Measurements from ENCODE around the gene MAGI3. TPM values are rescaled to one million over a fixed set of nuclear protein-coding genes. Genes with fewer than 3 reads are reported as not detected.
"Not testable (repeated sequence)": the region's sequence is repeated elsewhere in the genome, so short reads cannot be mapped to it uniquely, and the experiment has no call there.

MAGI3 gene
- total RNA-seq, 1 donor from 2014 or later = 17.6 TPM

DNA sequence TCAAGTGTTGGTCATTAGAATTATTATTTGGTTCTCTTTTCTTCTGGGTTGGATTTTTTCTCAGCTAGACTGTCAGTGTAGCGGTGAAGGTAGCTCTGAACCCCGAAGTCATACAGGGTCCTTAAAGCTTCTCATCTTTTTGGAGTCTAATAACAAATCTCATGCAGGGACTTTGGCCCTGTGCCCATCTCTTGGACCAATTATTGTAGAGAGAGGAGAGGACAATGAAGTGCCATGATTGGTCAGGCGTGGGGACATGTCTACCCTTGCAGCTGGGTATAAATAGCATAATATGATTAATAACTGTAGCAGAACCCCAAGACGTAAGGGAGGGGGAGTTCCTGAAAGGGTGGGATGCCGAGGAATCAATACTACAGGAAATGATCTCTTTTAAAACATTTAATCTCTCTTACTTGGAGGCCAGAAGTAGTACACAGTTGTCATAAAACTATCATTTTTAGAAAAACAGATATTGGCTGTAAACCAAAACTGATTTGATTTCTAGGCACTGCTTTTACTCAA lies 8.8 kb downstream of the MAGI3 start:
- no peaks in the 10 kb centered on the region for H3K36me3 Mint-ChIP-seq (ENCODE audit: low read depth)
- no peaks in the 10 kb centered on the region for H3K27me3 Mint-ChIP-seq (ENCODE audit: low read depth)
- TF ChIP-seq, protein P1, sequence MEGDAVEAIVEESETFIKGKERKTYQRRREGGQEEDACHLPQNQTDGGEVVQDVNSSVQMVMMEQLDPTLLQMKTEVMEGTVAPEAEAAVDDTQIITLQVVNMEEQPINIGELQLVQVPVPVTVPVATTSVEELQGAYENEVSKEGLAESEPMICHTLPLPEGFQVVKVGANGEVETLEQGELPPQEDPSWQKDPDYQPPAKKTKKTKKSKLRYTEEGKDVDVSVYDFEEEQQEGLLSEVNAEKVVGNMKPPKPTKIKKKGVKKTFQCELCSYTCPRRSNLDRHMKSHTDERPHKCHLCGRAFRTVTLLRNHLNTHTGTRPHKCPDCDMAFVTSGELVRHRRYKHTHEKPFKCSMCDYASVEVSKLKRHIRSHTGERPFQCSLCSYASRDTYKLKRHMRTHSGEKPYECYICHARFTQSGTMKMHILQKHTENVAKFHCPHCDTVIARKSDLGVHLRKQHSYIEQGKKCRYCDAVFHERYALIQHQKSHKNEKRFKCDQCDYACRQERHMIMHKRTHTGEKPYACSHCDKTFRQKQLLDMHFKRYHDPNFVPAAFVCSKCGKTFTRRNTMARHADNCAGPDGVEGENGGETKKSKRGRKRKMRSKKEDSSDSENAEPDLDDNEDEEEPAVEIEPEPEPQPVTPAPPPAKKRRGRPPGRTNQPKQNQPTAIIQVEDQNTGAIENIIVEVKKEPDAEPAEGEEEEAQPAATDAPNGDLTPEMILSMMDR (conservative IDR thresholded peaks at IDR 0.05) = no peak
- no peak for DNase-seq (ENCODE audit: low read depth, low spot score)
- no peaks in the 10 kb centered on the region for H3K9me3 Mint-ChIP-seq
- no peak overlapping the region for H3K4me3 Mint-ChIP-seq
- H3K4me1 Mint-ChIP-seq = peaks cover 3% of the 10 kb centered on the region
- no peak overlapping the region for H3K27ac Mint-ChIP-seq (ENCODE audit: unreplicated experiment)

DNA sequence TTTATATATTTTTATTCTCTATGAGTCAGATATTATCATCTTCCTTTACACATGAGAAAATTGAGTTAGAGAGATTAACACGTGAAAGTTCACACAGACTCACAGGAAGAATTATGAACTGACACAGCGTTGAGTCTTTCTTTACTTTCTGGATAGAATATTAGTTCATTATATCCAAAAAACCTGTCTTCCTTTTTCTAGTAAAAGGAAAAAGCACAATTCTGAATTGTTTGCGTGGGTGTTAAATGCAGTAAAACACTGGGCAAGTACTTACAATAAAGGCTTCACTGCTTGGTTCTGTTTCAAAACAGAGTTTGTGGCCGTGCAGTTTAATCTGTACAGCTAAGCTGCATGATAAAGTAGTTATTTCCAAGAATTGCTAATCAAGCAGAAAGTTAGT lies 10.8 kb downstream of the MAGI3 start:
- Mint-ChIP-seq H3K36me3 (ENCODE audit: low read depth) (no peaks in the 10 kb centered on the region), H3K27me3 (ENCODE audit: low read depth) (no peaks in the 10 kb centered on the region), H3K4me3 (no peak overlapping the region), H3K27ac (ENCODE audit: unreplicated experiment) (no peak overlapping the region), H3K9me3 (no peaks in the 10 kb centered on the region), H3K4me1 (peaks cover 6% of the 10 kb centered on the region)
- no peak for DNase-seq (ENCODE audit: low read depth, low spot score)
- TF ChIP-seq, protein P1 (conservative IDR thresholded peaks at IDR 0.05) = no peak

DNA sequence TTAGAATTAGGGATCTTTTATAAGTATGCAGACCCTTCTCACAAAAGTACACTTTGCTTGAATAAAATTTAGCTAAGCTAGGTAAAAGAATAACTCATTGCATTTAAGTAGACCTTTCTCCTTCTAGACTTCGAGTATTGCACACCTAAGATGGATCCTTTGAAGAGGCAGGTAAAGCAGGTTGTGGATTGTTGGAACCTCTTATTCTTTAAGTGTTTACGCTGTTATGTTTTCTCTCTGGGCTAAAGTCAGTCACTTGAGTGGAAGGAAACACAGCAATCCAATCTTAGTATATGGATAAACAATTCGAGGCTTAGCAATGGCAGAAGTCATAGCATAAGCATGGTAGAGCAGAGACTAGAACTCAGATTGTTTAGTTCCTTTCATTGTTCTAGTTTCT lies 11.4 kb downstream of the MAGI3 start:
- Mint-ChIP-seq H3K36me3 (ENCODE audit: low read depth) (no peaks in the 10 kb centered on the region), H3K27ac (ENCODE audit: unreplicated experiment) (no peak overlapping the region), H3K9me3 (no peaks in the 10 kb centered on the region), H3K4me1 (peaks cover 6% of the 10 kb centered on the region), H3K4me3 (no peak overlapping the region), H3K27me3 (ENCODE audit: low read depth) (no peaks in the 10 kb centered on the region)
- TF ChIP-seq, protein P1 (conservative IDR thresholded peaks at IDR 0.05) = no peak
- no peak for DNase-seq (ENCODE audit: low read depth, low spot score)

DNA sequence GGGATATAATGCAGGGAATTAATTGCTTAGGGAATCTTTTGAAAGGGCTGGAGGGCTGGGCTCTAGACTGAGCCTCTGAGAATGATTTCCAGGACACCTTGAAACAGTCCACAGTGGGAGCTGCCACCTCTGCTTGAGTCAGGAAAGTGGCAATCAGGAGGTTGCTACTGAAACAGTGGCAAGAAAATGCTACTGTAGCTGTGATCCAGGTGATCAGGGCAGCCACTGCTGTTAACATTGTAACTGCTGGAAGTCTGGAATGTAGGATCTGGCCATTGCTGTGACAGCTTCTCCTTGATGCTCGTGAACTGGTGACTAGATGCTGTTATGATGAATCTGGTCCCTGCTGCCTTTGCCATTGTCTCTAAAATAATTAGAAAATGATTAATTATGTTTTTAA lies 12.8 kb downstream of the MAGI3 start:
- TF ChIP-seq, protein P1 (conservative IDR thresholded peaks at IDR 0.05) = no peak
- DNase-seq (ENCODE audit: low read depth, low spot score) = no peak
- no peaks in the 10 kb centered on the region for H3K36me3 Mint-ChIP-seq (ENCODE audit: low read depth)
- H3K4me1 Mint-ChIP-seq = peaks cover 6% of the 10 kb centered on the region
- no peak overlapping the region for H3K4me3 Mint-ChIP-seq
- no peaks in the 10 kb centered on the region for H3K27me3 Mint-ChIP-seq (ENCODE audit: low read depth)
- H3K9me3 Mint-ChIP-seq = no peaks in the 10 kb centered on the region
- no peak overlapping the region for H3K27ac Mint-ChIP-seq (ENCODE audit: unreplicated experiment)

DNA sequence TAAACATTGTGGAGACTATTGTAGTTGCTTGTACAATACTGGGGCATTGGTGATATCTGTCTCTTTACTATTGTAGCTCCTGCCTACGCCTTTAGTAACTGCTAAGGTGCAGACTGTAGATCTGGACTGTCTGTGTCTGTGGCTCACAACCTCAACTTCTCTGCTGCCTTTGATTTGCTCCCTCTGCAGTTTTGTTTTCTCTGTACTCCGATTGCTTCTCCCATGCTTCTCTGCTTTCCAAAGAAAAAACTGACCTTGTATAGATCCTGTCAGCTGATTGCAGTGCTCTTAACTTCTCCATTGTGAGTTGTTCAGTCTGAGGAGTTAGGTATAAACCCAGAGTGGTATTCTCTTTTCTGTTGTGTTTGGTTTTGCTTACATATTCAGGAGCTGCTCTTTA lies 15.3 kb downstream of the MAGI3 start:
- Mint-ChIP-seq H3K27ac (ENCODE audit: unreplicated experiment) (no peak overlapping the region), H3K36me3 (ENCODE audit: low read depth) (no peaks in the 10 kb centered on the region), H3K27me3 (ENCODE audit: low read depth) (no peaks in the 10 kb centered on the region), H3K9me3 (no peaks in the 10 kb centered on the region), H3K4me1 (peaks cover 6% of the 10 kb centered on the region), H3K4me3 (no peak overlapping the region)
- TF ChIP-seq, protein P1 (conservative IDR thresholded peaks at IDR 0.05) = no peak
- DNase-seq (ENCODE audit: low read depth, low spot score) = no peak

DNA sequence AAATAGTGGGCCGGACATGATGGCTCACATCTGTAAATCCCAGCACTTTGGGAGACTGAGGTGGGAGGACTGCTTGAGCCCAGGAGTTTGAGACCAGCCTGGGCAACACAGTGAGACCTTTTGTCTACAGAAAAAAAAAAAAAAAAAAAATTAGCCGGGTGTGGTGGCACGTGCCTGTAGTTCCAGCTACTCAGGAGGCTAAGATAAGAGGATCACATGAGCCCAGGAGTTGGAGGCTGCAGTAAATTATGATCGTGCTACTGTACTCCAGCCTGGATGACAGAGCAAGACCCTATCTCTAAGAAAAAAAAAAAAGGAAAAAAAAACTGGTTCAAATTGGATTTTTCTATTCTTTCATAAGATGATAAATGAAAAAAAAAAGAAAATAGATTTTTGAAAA lies 15.8 kb downstream of the MAGI3 start:
- H3K27ac Mint-ChIP-seq (ENCODE audit: unreplicated experiment); H3K4me3 Mint-ChIP-seq; DNase-seq (ENCODE audit: low read depth, low spot score); H3K36me3 Mint-ChIP-seq (ENCODE audit: low read depth); H3K9me3 Mint-ChIP-seq; H3K4me1 Mint-ChIP-seq; H3K27me3 Mint-ChIP-seq (ENCODE audit: low read depth): not testable (repeated sequence)

All from neural crest cell (in vitro differentiated cells).